Stomach smooth muscle (tissue), 2 donors: ENCODE results near the gene CCDC201.
"Not testable (repeated sequence)": the region's sequence is repeated elsewhere in the genome, so short reads cannot be mapped to it uniquely, and the experiment has no call there.

Experiments
- H3K27ac ChIP-seq: one replicate; pipeline ENCODE4 v1.7.0; 2013; ENCODE audit warnings: mild to moderate bottlenecking, low read length, inconsistent platforms
- H3K27me3 ChIP-seq, 2 donors: one replicate each; pipeline ENCODE4 v1.7.0; 2013; ENCODE audit warnings: low read length in 2 of 2; ENCODE audit not compliant: insufficient read depth in 2 of 2, control insufficient read depth in 1 of 2
- H3K36me3 ChIP-seq, 2 donors: one replicate each; pipeline ENCODE4 v1.7.0; 2013; ENCODE audit warnings: low read length in 2 of 2; ENCODE audit not compliant: control insufficient read depth in 2 of 2, insufficient read depth in 2 of 2
- H3K4me1 ChIP-seq: one replicate; pipeline ENCODE4 v1.7.0; 2013; ENCODE audit warnings: low read length; ENCODE audit not compliant: control insufficient read depth, insufficient read depth
- H3K4me3 ChIP-seq, 2 donors: one replicate each; pipeline ENCODE4 v1.7.0; 2013; ENCODE audit warnings: low read length in 2 of 2
- H3K9ac ChIP-seq, 2 donors: one replicate each; pipeline ENCODE4 v1.7.0; 2013; ENCODE audit warnings: low read length in 2 of 2, mild to moderate bottlenecking in 1 of 2
- H3K9me3 ChIP-seq, 2 donors: one replicate each; pipeline ENCODE4 v1.7.0; 2013; ENCODE audit warnings: low read length in 2 of 2; ENCODE audit not compliant: control insufficient read depth in 2 of 2
- donor health status: healthy.
- donor health status: Pancreatic carcinoma.

The CCDC201 gene

GRCh38 chr7:45841926-45842717, 30.8 kb downstream of the CCDC201 start:
- not testable (repeated sequence) for H3K4me1 ChIP-seq, H3K36me3 ChIP-seq, H3K9me3 ChIP-seq

GRCh38 chr7:45838852-45839251, 34.0 kb downstream of the CCDC201 start:
- H3K9ac ChIP-seq, H3K36me3 ChIP-seq, H3K27me3 ChIP-seq, H3K4me3 ChIP-seq, H3K27ac ChIP-seq, H3K4me1 ChIP-seq, H3K9me3 ChIP-seq: not testable (repeated sequence)

More at GRCh38 chr7:45841926-45842717, 30.8 kb downstream of the CCDC201 start:
- not testable (repeated sequence) for H3K27me3 ChIP-seq, H3K27ac ChIP-seq, H3K4me3 ChIP-seq, H3K9ac ChIP-seq

- H3K4me1 ChIP-seq, H3K9me3 ChIP-seq, H3K36me3 ChIP-seq, H3K9ac ChIP-seq, H3K4me3 ChIP-seq, H3K27ac ChIP-seq, H3K27me3 ChIP-seq: not testable (repeated sequence)
These were observed 40.3 kb downstream of the CCDC201 start for GRCh38 chr7:45832433-45833177.

GRCh38 chr7:45829846-45830245, 43.0 kb downstream of the CCDC201 start:
- H3K9ac ChIP-seq, H3K4me1 ChIP-seq, H3K27ac ChIP-seq, H3K27me3 ChIP-seq, H3K9me3 ChIP-seq, H3K36me3 ChIP-seq, H3K4me3 ChIP-seq: not testable (repeated sequence)

GRCh38 chr7:45827731-45828130, 45.2 kb downstream of the CCDC201 start:
- H3K4me3 ChIP-seq, H3K27ac ChIP-seq, H3K36me3 ChIP-seq, H3K4me1 ChIP-seq, H3K9me3 ChIP-seq, H3K9ac ChIP-seq, H3K27me3 ChIP-seq: not testable (repeated sequence)

- H3K36me3 ChIP-seq, H3K9ac ChIP-seq, H3K9me3 ChIP-seq: not testable (repeated sequence)
These were observed 46.3 kb downstream of the CCDC201 start for GRCh38 chr7:45826550-45826949.

GRCh38 chr7:45818763-45819162, 54.1 kb downstream of the CCDC201 start:
- H3K9ac ChIP-seq, H3K27ac ChIP-seq, H3K4me3 ChIP-seq, H3K4me1 ChIP-seq, H3K36me3 ChIP-seq, H3K27me3 ChIP-seq, H3K9me3 ChIP-seq: not testable (repeated sequence)

More at GRCh38 chr7:45826550-45826949, 46.3 kb downstream of the CCDC201 start:
- not testable (repeated sequence) for H3K4me3 ChIP-seq, H3K27ac ChIP-seq, H3K27me3 ChIP-seq, H3K4me1 ChIP-seq

GRCh38 chr7:45817913-45818312, 55.0 kb downstream of the CCDC201 start:
- not testable (repeated sequence) for H3K4me3 ChIP-seq, H3K9ac ChIP-seq, H3K27me3 ChIP-seq, H3K9me3 ChIP-seq, H3K36me3 ChIP-seq, H3K4me1 ChIP-seq, H3K27ac ChIP-seq

GRCh38 chr7:45817016-45817415, 55.9 kb downstream of the CCDC201 start:
- H3K36me3 ChIP-seq, H3K4me1 ChIP-seq, H3K27me3 ChIP-seq, H3K27ac ChIP-seq, H3K9ac ChIP-seq, H3K4me3 ChIP-seq, H3K9me3 ChIP-seq: not testable (repeated sequence)

- H3K9ac ChIP-seq, H3K9me3 ChIP-seq, H3K27me3 ChIP-seq, H3K4me1 ChIP-seq, H3K4me3 ChIP-seq, H3K27ac ChIP-seq, H3K36me3 ChIP-seq: not testable (repeated sequence)
These were observed 58.4 kb downstream of the CCDC201 start for GRCh38 chr7:45814216-45815118.
